Omental fat pad (tissue), 4 donors: Measurements from ENCODE around the gene STRN3. TPM values are rescaled to one million over a fixed set of nuclear protein-coding genes. Genes with fewer than 3 reads are reported as not detected.

Source experiments
- ATAC-seq: fragments of 150-250 bp; one replicate; pipeline ENCODE4 v1.9.1; 2016; ENCODE audit warnings: mild to moderate bottlenecking, moderate library complexity; ENCODE audit not compliant: low FRiP score
- DNase-seq: peaks from one replicate; pipeline ENCODE4 v3.0.0-alpha.2; 2019; ENCODE audit warnings: low spot score
- CTCF ChIP-seq, 3 donors: fragments of 450-650 bp; IDR thresholded peaks; one replicate each; pipeline ENCODE4 v1.5.1; 2016 to 2017; ENCODE audit warnings: antibody characterized with exemption in 3 of 3, mild to moderate bottlenecking in 3 of 3, moderate library complexity in 2 of 3
- total RNA-seq, 4 donors: library from RNA; depleted of rRNA; stranded (reverse); fragments of >200 nt; gene quantifications; one replicate each; pipeline ENCODE4 v1.1.0, GENCODE V29; 2016

STRN3 gene
- total RNA-seq, 4 donors from 2014 or later: 35.6 to 56.7 (median 43.8) TPM

GRCh38 chr14:30888480-30889243 is 137.5 kb downstream of the STRN3 start:
- ATAC-seq: no peak
- no peak for DNase-seq
- no peak for TF ChIP-seq CTCF (IDR thresholded peaks at IDR 0.05)

DNA sequence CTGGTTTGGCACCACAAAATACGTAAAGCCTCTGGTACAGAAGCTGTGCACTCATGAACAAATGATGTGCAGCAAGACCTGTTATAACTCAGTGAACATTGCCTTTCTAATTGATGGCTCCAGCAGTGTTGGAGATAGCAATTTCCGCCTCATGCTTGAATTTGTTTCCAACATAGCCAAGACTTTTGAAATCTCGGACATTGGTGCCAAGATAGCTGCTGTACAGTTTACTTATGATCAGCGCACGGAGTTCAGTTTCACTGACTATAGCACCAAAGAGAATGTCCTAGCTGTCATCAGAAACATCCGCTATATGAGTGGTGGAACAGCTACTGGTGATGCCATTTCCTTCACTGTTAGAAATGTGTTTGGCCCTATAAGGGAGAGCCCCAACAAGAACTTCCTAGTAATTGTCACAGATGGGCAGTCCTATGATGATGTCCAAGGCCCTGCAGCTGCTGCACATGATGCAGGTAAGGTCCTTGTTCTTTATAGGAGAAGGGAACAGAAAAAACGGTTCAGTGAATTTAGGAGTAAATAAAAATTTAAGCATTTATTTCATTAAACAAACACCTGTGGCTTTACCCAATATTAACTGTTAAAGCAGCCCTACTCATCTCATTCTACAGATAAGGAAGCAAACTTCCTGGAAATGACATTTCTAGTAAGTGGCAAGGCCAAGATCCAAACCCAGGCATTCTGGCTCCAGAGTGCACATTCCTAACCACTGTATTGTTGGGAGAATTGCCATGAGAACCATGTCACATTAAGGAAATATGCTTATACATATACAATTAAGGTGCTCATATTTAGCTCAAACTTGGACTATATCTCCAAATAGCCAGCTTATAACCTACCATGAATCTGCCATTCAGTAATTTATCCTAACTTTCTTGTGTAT is 140.1 kb downstream of the STRN3 start:
- no peak for ATAC-seq
- no peak for TF ChIP-seq CTCF (IDR thresholded peaks at IDR 0.05)

DNA sequence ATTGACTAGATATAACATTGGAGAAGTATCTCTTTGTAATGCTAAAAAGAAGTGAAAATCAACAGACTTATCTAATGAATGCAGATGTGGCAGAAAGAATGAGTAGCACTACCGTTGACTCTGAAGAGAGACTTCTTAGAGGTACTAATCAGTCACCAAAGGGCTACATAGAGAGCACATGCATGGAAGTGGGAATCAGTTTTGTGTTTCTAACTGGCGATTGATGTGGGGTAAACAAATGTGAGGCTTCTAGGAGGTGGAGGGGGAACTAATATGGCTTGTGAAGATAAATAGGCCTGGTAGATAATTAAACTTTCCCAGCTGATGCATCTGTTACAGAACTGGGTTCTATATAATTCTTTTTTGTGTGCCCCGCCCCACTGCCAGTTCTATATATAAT is 141.3 kb downstream of the STRN3 start:
- DNase-seq (no peak), ATAC-seq (no peak)
- TF ChIP-seq CTCF (IDR thresholded peaks at IDR 0.05): no peak

More for the DNA sequence above, 140.1 kb downstream of the STRN3 start:
- no peak for DNase-seq

DNA sequence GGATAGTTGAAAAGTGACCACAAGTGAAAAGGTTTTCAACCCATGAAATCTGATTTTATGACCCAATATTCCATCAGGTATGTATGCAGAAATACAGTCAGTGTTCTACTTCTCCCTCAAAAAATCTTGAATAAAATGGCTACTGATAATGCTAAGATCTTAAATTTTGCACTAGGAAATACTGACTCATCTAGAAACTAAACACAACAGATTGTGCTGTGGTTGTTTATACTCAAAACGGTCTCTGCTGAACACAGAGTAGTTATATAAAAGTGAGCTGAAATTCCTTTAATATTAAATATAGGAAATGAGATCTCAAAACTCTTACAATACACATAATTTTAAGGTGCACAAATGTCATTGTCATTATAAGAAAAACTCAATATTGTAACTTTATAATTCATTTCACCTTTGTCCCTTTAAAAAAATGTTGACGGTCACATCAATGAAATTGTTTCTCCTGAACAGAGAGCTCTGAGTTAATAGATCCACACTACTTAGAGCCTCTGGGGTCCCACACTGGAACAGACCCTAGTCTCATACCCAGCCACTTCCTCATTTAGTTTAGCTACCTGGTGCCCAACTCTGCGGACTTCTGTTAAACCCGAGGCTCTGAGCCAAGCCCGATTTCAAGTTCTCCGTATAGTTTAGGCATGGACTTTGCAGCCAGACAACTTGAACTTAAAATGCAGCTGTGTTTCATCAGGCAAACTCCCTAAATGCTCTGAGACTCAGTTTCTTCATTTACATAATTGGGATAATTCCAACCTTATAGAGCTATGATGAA is 142.5 kb downstream of the STRN3 start:
- no peak for DNase-seq
- ATAC-seq: no peak
- no peak for TF ChIP-seq CTCF (IDR thresholded peaks at IDR 0.05)

- no peak for ATAC-seq
- no peak for DNase-seq
- TF ChIP-seq CTCF (IDR thresholded peaks at IDR 0.05): no peak
These were observed 143.7 kb downstream of the STRN3 start for GRCh38 chr14:30882431-30882830.

- no peak for DNase-seq
- TF ChIP-seq CTCF (IDR thresholded peaks at IDR 0.05): no peak
- no peak for ATAC-seq
These were observed 149.5 kb downstream of the STRN3 start for GRCh38 chr14:30876692-30877091.
